CD4-positive, alpha-beta T cell treated with Interleukin-1 beta for 1 hour (primary cell): ENCODE data around the gene PKMYT1.
A peak's percentile ranks its signal among the peaks of the same experiment; 100 is the strongest.
"Not testable (repeated sequence)": the region's sequence is repeated elsewhere in the genome, so short reads cannot be mapped to it uniquely, and the experiment has no call there.

Experiments used
- DNase-seq, 2 donors: peaks; one replicate each; pipeline ENCODE4 v3.0.0-alpha.2; 2020 to 2022

Gene PKMYT1

GRCh38 chr16:2929693-2930092 lies 50.6 kb downstream of the PKMYT1 start:
- no peak for DNase-seq

DNA sequence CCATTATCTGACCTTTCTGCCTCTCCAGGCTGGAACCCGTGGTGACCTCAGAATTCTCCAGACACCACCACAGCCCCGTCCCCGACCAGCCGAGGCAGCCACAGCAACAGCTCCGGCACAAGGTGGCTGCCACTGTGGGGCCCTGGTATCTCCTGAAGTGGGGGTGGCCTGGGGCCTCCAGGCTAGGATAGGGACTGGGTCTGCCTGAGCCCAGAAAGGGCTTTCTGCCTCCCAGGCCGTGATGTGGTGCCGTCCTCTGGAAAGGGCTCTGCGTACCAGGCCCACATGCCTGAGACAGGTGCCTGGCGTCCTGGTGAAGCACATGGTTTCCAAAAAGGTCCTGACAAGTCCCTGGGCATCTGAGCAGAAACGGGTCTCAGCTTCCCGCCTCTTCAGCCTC lies 51.5 kb downstream of the PKMYT1 start:
- DNase-seq, result no peak

- not testable (repeated sequence) for DNase-seq
These were observed 52.1 kb downstream of the PKMYT1 start for GRCh38 chr16:2928151-2928550.

DNA sequence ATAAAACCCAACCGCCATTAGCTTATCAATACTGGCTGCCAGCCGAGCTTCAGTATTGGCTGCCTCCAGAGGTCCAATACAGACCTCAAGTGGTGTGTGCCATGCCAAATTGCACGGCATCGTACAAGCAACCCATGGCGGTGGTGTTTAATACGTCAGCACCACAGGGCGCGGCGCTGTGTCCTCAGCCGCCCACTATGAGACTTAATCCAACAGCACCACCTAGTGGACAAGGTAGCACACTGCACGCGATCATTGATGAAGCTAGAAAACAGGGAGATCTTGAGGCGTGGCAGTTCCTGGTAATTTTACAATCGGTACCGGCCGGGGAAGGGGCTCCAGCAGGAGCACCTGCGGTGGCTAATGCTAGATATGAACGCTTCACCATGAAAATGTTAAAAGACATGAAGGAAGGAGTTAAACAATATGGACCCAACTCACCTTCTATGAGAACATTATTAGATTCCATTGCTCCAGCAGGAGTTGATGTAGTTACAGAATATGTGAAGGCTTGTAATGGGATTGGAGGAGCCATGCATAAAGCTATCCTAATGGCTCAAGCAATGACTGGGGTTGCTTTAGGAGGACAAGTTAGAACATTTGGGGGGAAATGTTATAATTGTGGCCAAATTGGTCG lies 53.1 kb downstream of the PKMYT1 start:
- DNase-seq, result peak; percentile 87 to 91

GRCh38 chr16:2926650-2926999 lies 53.6 kb downstream of the PKMYT1 start:
- DNase-seq, result no peak

DNA sequence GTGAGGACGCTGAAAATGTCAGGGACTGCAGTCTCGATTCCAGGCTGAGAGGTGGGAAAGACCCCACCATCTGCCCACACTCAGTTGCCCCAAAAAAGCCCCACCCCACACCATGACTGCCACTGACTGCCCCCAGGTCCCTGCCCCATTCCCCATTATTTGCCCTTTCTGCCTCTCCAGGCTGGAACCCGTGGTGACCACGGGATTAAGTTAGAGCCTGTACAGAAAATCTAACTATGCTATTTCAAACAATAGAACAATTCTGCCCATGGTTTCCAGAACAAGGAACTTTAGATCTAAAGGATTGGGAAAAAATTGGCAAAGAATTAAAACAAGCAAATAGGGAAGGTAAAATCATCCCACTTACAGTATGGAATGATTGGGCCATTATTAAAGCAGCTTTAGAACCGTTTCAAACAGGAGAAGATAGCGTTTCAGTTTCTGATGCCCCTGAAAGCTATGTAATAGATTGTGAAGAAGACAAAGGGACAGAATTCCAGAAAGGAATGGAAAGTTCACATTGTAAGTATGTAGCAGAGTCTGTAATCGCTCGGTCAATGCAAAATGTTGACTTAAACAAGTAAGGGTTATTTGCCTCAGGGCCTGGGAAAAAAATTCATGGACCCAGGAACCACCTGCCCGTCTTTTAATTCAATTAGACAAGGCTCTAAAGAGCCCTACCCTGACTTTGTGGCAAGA lies 54.1 kb downstream of the PKMYT1 start:
- no peak for DNase-seq

- no peak for DNase-seq
These were observed 55.1 kb downstream of the PKMYT1 start for GRCh38 chr16:2924901-2925755.

DNA sequence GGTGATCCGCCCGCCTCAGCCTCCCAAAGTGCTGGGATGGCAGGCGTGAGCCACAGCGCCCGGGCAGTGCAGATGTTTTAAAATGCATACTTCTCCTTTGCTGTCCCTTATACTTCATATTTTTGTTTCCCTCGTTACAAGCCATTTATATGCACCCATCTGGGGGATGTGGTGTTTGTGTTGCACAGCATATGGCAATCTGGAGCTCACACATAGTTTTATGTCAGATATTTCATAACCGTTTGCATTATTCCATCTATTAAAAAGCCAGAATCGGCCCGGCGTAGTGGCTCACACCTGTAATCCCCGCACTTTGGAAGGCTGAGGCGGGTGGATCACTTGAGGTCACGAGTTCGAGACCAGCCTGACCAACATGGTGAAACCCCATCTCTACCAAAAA lies 56.8 kb downstream of the PKMYT1 start:
- DNase-seq, result no peak
